CD8-positive, alpha-beta memory T cell (primary cell): ENCODE results near the gene SPSB3. TPM values are rescaled to one million over a fixed set of nuclear protein-coding genes. Genes with fewer than 3 reads are reported as not detected.

Experiments
- CTCF ChIA-PET: fragments of 350-600 bp; sonication (Branson Sonifier 250); formaldehyde crosslinking; loops from one replicate; lab custom pipeline; 2021; ENCODE audit warnings: antibody characterized with exemption; lab: Charles Lee
- POLR2A ChIA-PET: fragments of 350-600 bp; sonication (Branson Sonifier 250); formaldehyde crosslinking; loops from one replicate; lab custom pipeline; 2021; ENCODE audit warnings: antibody characterized with exemption; lab: Charles Lee
- DNase-seq, 5 donors: peaks; one replicate each; pipeline versions ENCODE4 v3.0.0 to v3.0.0-alpha.2; 2020 to 2022; ENCODE audit warnings: mixed read lengths in 1 of 5
- H3K27ac ChIP-seq: one replicate; pipeline ENCODE4 v1.7.0; 2013; ENCODE audit warnings: low read depth, mild to moderate bottlenecking, low read length, moderate library complexity
- H3K27me3 ChIP-seq: 2 replicates; pipeline ENCODE4 v1.7.0; 2013; ENCODE audit warnings: low read length, mild to moderate bottlenecking; ENCODE audit not compliant: insufficient read depth, poor library complexity, severe bottlenecking
- H3K36me3 ChIP-seq: 2 replicates; pipeline ENCODE4 v1.7.0; 2013; ENCODE audit warnings: mild to moderate bottlenecking, low read length, moderate library complexity; ENCODE audit not compliant: insufficient read depth
- H3K4me1 ChIP-seq: 2 replicates; pipeline ENCODE4 v1.7.0; 2013; ENCODE audit warnings: mild to moderate bottlenecking, low read length, moderate library complexity; ENCODE audit not compliant: insufficient read depth
- H3K4me3 ChIP-seq: 2 replicates; pipeline ENCODE4 v1.7.0; 2013; ENCODE audit warnings: mild to moderate bottlenecking, low read length
- H3K9me3 ChIP-seq: 2 replicates; pipeline ENCODE4 v1.7.0; 2013; ENCODE audit warnings: mild to moderate bottlenecking, low read length
- H3K27ac Mint-ChIP-seq, 8 donors: one replicate each; pipeline ENCODE4 v1.8.0; 2020 to 2021; ENCODE audit warnings: mixed read lengths in 8 of 8, mild to moderate bottlenecking in 6 of 8, inconsistent platforms in 3 of 8, moderate library complexity in 3 of 8
- H3K27me3 Mint-ChIP-seq, 2 donors: one replicate each; pipeline ENCODE4 v1.8.0; 2020 to 2021; ENCODE audit warnings: mixed read lengths in 2 of 2, mild to moderate bottlenecking in 1 of 2, moderate library complexity in 1 of 2
- H3K36me3 Mint-ChIP-seq, 3 donors: one replicate each; pipeline ENCODE4 v1.8.0; 2020 to 2021; ENCODE audit warnings: mixed read lengths in 3 of 3, inconsistent platforms in 1 of 3, mild to moderate bottlenecking in 1 of 3
- H3K4me1 Mint-ChIP-seq, 3 donors: one replicate each; pipeline ENCODE4 v1.8.0; 2020 to 2021; ENCODE audit warnings: mixed read lengths in 3 of 3, inconsistent platforms in 1 of 3, mild to moderate bottlenecking in 1 of 3
- H3K4me3 Mint-ChIP-seq, 7 donors: one replicate each; pipeline ENCODE4 v1.8.0; 2020 to 2021; ENCODE audit warnings: mixed read lengths in 7 of 7, mild to moderate bottlenecking in 6 of 7, moderate library complexity in 4 of 7, inconsistent platforms in 2 of 7
- H3K9me3 Mint-ChIP-seq, 5 donors: one replicate each; pipeline ENCODE4 v1.8.0; 2020 to 2022; ENCODE audit warnings: mixed read lengths in 5 of 5, mild to moderate bottlenecking in 3 of 5, moderate library complexity in 2 of 5, inconsistent platforms in 1 of 5
- polyA plus RNA-seq: library from polyadenylated mRNA; unstranded; fragments of 300-500 nt; fragmentation: Illumina TruSeq; gene quantifications from one replicate; pipeline ENCODE4 v1.2.3, GENCODE V29; 2021
- total RNA-seq, 2 experiments: library from RNA; stranded (reverse); gene quantifications; one replicate each; pipeline ENCODE4 v1.2.3, GENCODE V29; 2021

The SPSB3 gene
- total and polyA plus RNA-seq, 3 experiments from 2014 or later: 30.6 to 63.9 (median 31.5) TPM

- CTCF ChIA-PET: interaction anchor here (1.4 kb wide), 1 partner anchor 8 kb away, joined by 6 read pairs; the partner anchor contains the start of genes NUBP2 and SPSB3
- Histone ChIP-seq H3K4me3 (no peak overlapping the region), H3K27me3 (no peaks in the 10 kb centered on the region), H3K4me1 (peaks cover 2% of the 10 kb centered on the region), H3K9me3 (no peaks in the 10 kb centered on the region), H3K27ac (no peak overlapping the region), H3K36me3 (peaks cover 9% of the 10 kb centered on the region)
- H3K4me1 Mint-ChIP-seq: peaks cover 0 to 12% (median 1%) of the 10 kb centered on the region in 3 donors
- no peak overlapping the region for H3K27ac Mint-ChIP-seq
- no peaks in the 10 kb centered on the region for H3K27me3 Mint-ChIP-seq
- H3K9me3 Mint-ChIP-seq: no peaks in the 10 kb centered on the region
- no peak overlapping the region for H3K4me3 Mint-ChIP-seq
- peaks cover 0 to 28% (median 3%) of the 10 kb centered on the region in 3 donors for H3K36me3 Mint-ChIP-seq
- POLR2A ChIA-PET: interaction anchor here (0.6 to 2.5 kb wide), 2 partner anchors 8 to 86 kb away, joined by 3 to 9 read pairs; partner anchors contain the start of genes NUBP2 and SPSB3
- DNase-seq: no peak
Measured at GRCh38 chr16:1790611-1791255, 8.4 kb upstream of the SPSB3 start.

DNA sequence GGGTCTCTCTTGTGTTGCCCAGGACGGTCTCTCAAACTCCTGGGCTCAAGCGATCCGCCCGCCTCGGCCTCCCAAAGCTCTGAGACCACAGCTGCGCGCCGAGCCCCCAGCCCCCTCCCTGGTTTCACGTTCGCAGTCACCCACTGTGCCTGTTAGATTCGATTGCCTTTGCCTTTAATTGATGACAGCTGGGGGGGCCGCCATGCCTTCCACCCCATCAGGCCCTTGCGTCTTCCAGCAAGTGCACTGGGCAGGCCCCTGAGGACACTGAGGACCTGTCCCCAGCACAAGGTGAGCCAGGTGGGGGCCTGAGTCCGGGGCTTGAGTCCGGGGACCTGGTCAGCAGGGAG is 7.9 kb upstream of the SPSB3 start:
- peaks cover 9% of the 10 kb centered on the region for H3K36me3 ChIP-seq
- POLR2A ChIA-PET: interaction anchor here (2.5 kb wide), 1 partner anchor 7 kb away, joined by 9 read pairs; the partner anchor contains the start of genes NUBP2 and SPSB3
- peak overlapping the region in 1 of 8 donors; percentile 69 for H3K27ac Mint-ChIP-seq
- H3K36me3 Mint-ChIP-seq: peaks cover 0 to 32% (median 3%) of the 10 kb centered on the region in 3 donors
- H3K27ac ChIP-seq: no peak overlapping the region
- H3K9me3 Mint-ChIP-seq: no peaks in the 10 kb centered on the region
- H3K4me3 Mint-ChIP-seq: no peak overlapping the region
- CTCF ChIA-PET: no interaction called here
- H3K9me3 ChIP-seq: no peaks in the 10 kb centered on the region
- no peak for DNase-seq
- no peaks in the 10 kb centered on the region for H3K27me3 ChIP-seq
- H3K27me3 Mint-ChIP-seq: no peaks in the 10 kb centered on the region
- peaks cover under 1 to 17% (median 5%) of the 10 kb centered on the region in 3 donors for H3K4me1 Mint-ChIP-seq
- H3K4me1 ChIP-seq: peaks cover 7% of the 10 kb centered on the region
- H3K4me3 ChIP-seq: no peak overlapping the region

DNA sequence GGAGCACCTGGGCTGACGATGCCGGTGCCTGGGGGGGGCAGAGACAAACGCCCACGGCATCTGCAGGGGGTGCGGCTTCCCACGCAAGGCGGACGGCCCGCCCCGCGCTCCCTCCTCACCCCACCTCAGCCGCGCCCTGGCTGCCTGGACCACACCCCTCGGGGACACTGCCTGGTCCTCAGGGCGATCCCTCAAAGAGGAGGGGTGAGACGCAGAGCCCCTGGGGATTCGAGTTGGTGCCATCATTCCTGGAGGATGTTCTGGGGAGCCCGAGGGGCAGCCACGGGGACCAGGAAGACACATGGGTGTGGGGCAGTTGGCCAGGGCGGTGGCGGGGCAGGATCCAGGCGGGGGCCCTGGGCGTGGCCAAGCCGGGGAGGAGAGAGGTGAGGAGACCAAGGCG is 7.3 kb upstream of the SPSB3 start:
- Mint-ChIP-seq H3K4me1 (peaks cover 4 to 21% (median 9%) of the 10 kb centered on the region in 3 donors), H3K27ac (no peak overlapping the region), H3K36me3 (peaks cover 0 to 33% (median 3%) of the 10 kb centered on the region in 3 donors), H3K9me3 (no peaks in the 10 kb centered on the region), H3K4me3 (no peak overlapping the region), H3K27me3 (no peaks in the 10 kb centered on the region)
- H3K36me3 ChIP-seq: peaks cover 9% of the 10 kb centered on the region
- no peak overlapping the region for H3K4me3 ChIP-seq
- no peaks in the 10 kb centered on the region for H3K27me3 ChIP-seq
- peaks cover 12% of the 10 kb centered on the region for H3K4me1 ChIP-seq
- no peak overlapping the region for H3K27ac ChIP-seq
- no peak for DNase-seq
- ChIA-PET CTCF (no interaction called here), POLR2A (no interaction called here)
- H3K9me3 ChIP-seq: no peaks in the 10 kb centered on the region

DNA sequence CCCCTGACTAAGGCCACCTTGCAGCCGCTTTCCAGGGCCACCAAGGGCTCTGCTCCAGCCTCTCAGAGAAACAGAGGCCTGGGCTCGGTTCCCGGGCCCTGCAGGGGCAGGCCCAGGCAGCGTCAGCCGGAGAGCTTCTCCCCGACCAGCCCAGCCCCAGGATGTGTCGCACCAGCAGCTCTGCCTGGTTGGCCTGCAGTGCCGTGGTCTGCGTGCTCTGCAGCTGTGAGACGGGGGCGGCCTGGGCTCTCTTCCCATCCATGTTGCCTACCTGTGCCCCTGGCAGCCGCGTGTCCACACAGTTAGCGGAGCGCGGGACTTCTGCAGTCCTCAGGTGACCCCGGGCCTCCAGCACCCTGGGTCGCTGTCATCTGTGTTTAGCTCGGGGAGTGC is 6.3 kb upstream of the SPSB3 start:
- ChIA-PET POLR2A (no interaction called here), CTCF (no interaction called here)
- Histone ChIP-seq H3K4me1 (peaks cover 18% of the 10 kb centered on the region), H3K4me3 (no peak overlapping the region), H3K27ac (no peak overlapping the region), H3K27me3 (no peaks in the 10 kb centered on the region), H3K9me3 (no peaks in the 10 kb centered on the region), H3K36me3 (peaks cover 9% of the 10 kb centered on the region)
- Mint-ChIP-seq H3K27ac (peak overlapping the region in 1 of 8 donors; percentile 85), H3K27me3 (no peaks in the 10 kb centered on the region), H3K9me3 (no peaks in the 10 kb centered on the region), H3K36me3 (peaks cover 0 to 33% (median 3%) of the 10 kb centered on the region in 3 donors), H3K4me1 (peaks cover 9 to 27% (median 10%) of the 10 kb centered on the region in 3 donors), H3K4me3 (peak overlapping the region in 1 of 7 donors; percentile 75)
- DNase-seq: no peak

GRCh38 chr16:1788095-1788707 is 5.8 kb upstream of the SPSB3 start:
- Mint-ChIP-seq H3K27ac (no peak overlapping the region), H3K36me3 (peaks cover 0 to 36% (median 3%) of the 10 kb centered on the region in 3 donors), H3K4me3 (no peak overlapping the region), H3K4me1 (peaks cover 12 to 32% (median 14%) of the 10 kb centered on the region in 3 donors), H3K27me3 (no peaks in the 10 kb centered on the region), H3K9me3 (no peaks in the 10 kb centered on the region)
- Histone ChIP-seq H3K27me3 (no peaks in the 10 kb centered on the region), H3K36me3 (peaks cover 9% of the 10 kb centered on the region), H3K4me1 (peaks cover 18% of the 10 kb centered on the region), H3K9me3 (no peaks in the 10 kb centered on the region), H3K4me3 (no peak overlapping the region), H3K27ac (no peak overlapping the region)
- ChIA-PET CTCF (no interaction called here), POLR2A (no interaction called here)
- DNase-seq: no peak

- H3K36me3 ChIP-seq: peaks cover 9% of the 10 kb centered on the region
- Mint-ChIP-seq H3K4me3 (no peak overlapping the region), H3K4me1 (peaks cover 16 to 37% (median 16%) of the 10 kb centered on the region in 3 donors), H3K27ac (no peak overlapping the region), H3K36me3 (peaks cover 0 to 40% (median 3%) of the 10 kb centered on the region in 3 donors), H3K9me3 (no peaks in the 10 kb centered on the region), H3K27me3 (peaks cover 0 to 2% of the 10 kb centered on the region in 2 donors)
- H3K27me3 ChIP-seq: no peaks in the 10 kb centered on the region
- H3K4me3 ChIP-seq: no peak overlapping the region
- ChIA-PET CTCF (no interaction called here), POLR2A (no interaction called here)
- H3K27ac ChIP-seq: no peak overlapping the region
- no peaks in the 10 kb centered on the region for H3K9me3 ChIP-seq
- no peak for DNase-seq
- H3K4me1 ChIP-seq: peaks cover 18% of the 10 kb centered on the region
Measured at GRCh38 chr16:1787322-1788094, 5.1 kb upstream of the SPSB3 start.

DNA sequence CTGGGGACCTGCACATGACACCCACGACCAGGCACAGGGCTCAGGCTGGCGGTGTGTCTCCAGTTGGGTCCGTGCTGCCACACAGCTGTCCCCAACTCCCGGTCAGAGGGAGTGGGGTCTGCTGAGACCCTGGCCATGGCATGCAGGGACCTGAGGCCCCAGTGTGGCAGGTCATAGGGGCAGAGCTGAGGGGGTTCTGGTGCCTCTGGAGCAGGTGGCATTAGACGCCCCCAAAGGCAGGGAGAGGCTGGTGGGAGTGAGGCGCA is 4.6 kb upstream of the SPSB3 start:
- ChIA-PET POLR2A (no interaction called here), CTCF (no interaction called here)
- Mint-ChIP-seq H3K4me1 (peaks cover 16 to 38% (median 16%) of the 10 kb centered on the region in 3 donors), H3K27me3 (peaks cover 0 to 2% of the 10 kb centered on the region in 2 donors), H3K36me3 (peaks cover 0 to 42% (median 3%) of the 10 kb centered on the region in 3 donors), H3K4me3 (no peak overlapping the region), H3K27ac (no peak overlapping the region), H3K9me3 (no peaks in the 10 kb centered on the region)
- Histone ChIP-seq H3K36me3 (peaks cover 9% of the 10 kb centered on the region), H3K4me3 (no peak overlapping the region), H3K27me3 (no peaks in the 10 kb centered on the region), H3K4me1 (peaks cover 18% of the 10 kb centered on the region), H3K9me3 (no peaks in the 10 kb centered on the region), H3K27ac (no peak overlapping the region)
- DNase-seq: no peak
